Esophagus squamous epithelium (tissue), 4 donors: ENCODE results near the gene CADM2.

ENCODE experiments used
- CTCF ChIP-seq, 6 experiments: fragments of 450-650 bp in 4 of 6; fragments of 200-600 bp in 2 of 6; sonication (generic) in 2 of 6; IDR thresholded peaks; one replicate each; pipeline ENCODE4 v1.5.1; 2016 to 2019; ENCODE audit warnings: antibody characterized with exemption in 6 of 6, mild to moderate bottlenecking in 4 of 6, moderate library complexity in 4 of 6
- POLR2A ChIP-seq, 4 donors: fragments of 450-650 bp; IDR thresholded peaks; one replicate each; pipeline ENCODE4 v1.6.1; 2017; ENCODE audit warnings: antibody characterized with exemption in 4 of 4, mild to moderate bottlenecking in 4 of 4, moderate library complexity in 3 of 4

- TF ChIP-seq CTCF (IDR thresholded peaks at IDR 0.05) (no peak), POLR2A (IDR thresholded peaks at IDR 0.05) (no peak)
Observed at GRCh38 chr3:86087160-86087871, 1128.5 kb downstream of the CADM2 start.
